ENCODE data around the gene TRAF4.
"Not testable (repeated sequence)": the region's sequence is repeated elsewhere in the genome, so short reads cannot be mapped to it uniquely, and the experiment has no call there.

TRAF4 gene

GRCh38 chr17:28763137-28763799 lies 19.5 kb downstream of the TRAF4 start:
- DNase-seq (ENCODE audit: low spot score), result no peak
- POLR2A ChIA-PET (ENCODE audit: low non-redundant PET), result interaction anchor here (0.5 kb wide), 1 partner anchor 50 kb away, joined by 8 read pairs; no protein-coding TSS in a partner anchor
- no peak for TF ChIP-seq CTCF (conservative IDR thresholded peaks at IDR 0.05; ENCODE audit: low read depth)
- CTCF ChIA-PET, result interaction anchor here (0.6 to 4.2 kb wide), 22 partner anchors 8 to 190 kb away, joined by 3 to 25 read pairs (median 5); partner anchors contain the start of genes DHRS13, FAM222B and TLCD1
- H3K27ac ChIP-seq, result no peak overlapping the region

GRCh38 chr17:28763804-28764266 lies 20.0 kb downstream of the TRAF4 start:
- CTCF ChIA-PET, result interaction anchor here (0.6 to 4.2 kb wide), 23 partner anchors 8 to 190 kb away, joined by 3 to 25 read pairs (median 4); partner anchors contain the start of genes DHRS13, FAM222B and TLCD1
- peak; percentile 87 for TF ChIP-seq CTCF (conservative IDR thresholded peaks at IDR 0.05; ENCODE audit: low read depth)
- peak overlapping the region; percentile 57 for H3K27ac ChIP-seq
- POLR2A ChIA-PET (ENCODE audit: low non-redundant PET), result interaction anchor here (0.5 kb wide), 1 partner anchor 49 kb away, joined by 8 read pairs; no protein-coding TSS in a partner anchor
- DNase-seq (ENCODE audit: low spot score), result peak; percentile 61

- ChIA-PET CTCF (interaction anchor here (0.5 to 4.2 kb wide), 12 partner anchors 15 to 390 kb away, joined by 3 to 25 read pairs (median 4); partner anchors contain the start of genes DHRS13 and TLCD1), POLR2A (ENCODE audit: low non-redundant PET) (interaction anchor here (0.7 kb wide), 1 partner anchor 183 kb away, joined by 3 read pairs; no protein-coding TSS in a partner anchor)
- no peak for TF ChIP-seq CTCF (conservative IDR thresholded peaks at IDR 0.05; ENCODE audit: low read depth)
- no peak for DNase-seq (ENCODE audit: low spot score)
- H3K27ac ChIP-seq, result no peak overlapping the region
These were observed 21.2 kb downstream of the TRAF4 start for GRCh38 chr17:28765038-28765437.

GRCh38 chr17:28773736-28774135 lies 29.9 kb downstream of the TRAF4 start:
- H3K27ac ChIP-seq, result no peak overlapping the region
- CTCF ChIA-PET, result interaction anchor here (0.7 to 1.9 kb wide), 3 partner anchors 10 to 175 kb away, joined by 4 to 15 read pairs (median 4); no protein-coding TSS in a partner anchor
- POLR2A ChIA-PET (ENCODE audit: low non-redundant PET), result no interaction called here
- TF ChIP-seq CTCF (conservative IDR thresholded peaks at IDR 0.05; ENCODE audit: low read depth), result no peak
- no peak for DNase-seq (ENCODE audit: low spot score)

GRCh38 chr17:28774206-28774605 lies 30.4 kb downstream of the TRAF4 start:
- POLR2A ChIA-PET (ENCODE audit: low non-redundant PET), result no interaction called here
- peak overlapping the region; percentile 74; the same call in 1 of the 2 replicates for H3K27ac ChIP-seq
- no peak for DNase-seq (ENCODE audit: low spot score)
- CTCF ChIA-PET, result interaction anchor here (0.6 to 1.9 kb wide), 4 partner anchors 10 to 175 kb away, joined by 3 to 15 read pairs (median 4); no protein-coding TSS in a partner anchor
- TF ChIP-seq CTCF (conservative IDR thresholded peaks at IDR 0.05; ENCODE audit: low read depth), result no peak

- H3K27ac ChIP-seq, result no peak overlapping the region; the same call in 1 of the 2 replicates
- TF ChIP-seq CTCF (conservative IDR thresholded peaks at IDR 0.05; ENCODE audit: low read depth), result no peak
- ChIA-PET POLR2A (ENCODE audit: low non-redundant PET) (no interaction called here), CTCF (no interaction called here)
- peak; percentile 61 for DNase-seq (ENCODE audit: low spot score)
These were observed 33.4 kb downstream of the TRAF4 start for GRCh38 chr17:28777178-28777577.

- H3K27ac ChIP-seq, result peak overlapping the region; percentile 47; the same call in 1 of the 2 replicates
- POLR2A ChIA-PET (ENCODE audit: low non-redundant PET); DNase-seq (ENCODE audit: low spot score); CTCF ChIA-PET: not testable (repeated sequence)
These were observed 35.8 kb downstream of the TRAF4 start for GRCh38 chr17:28779601-28780000.

All from RWPE1 (cell line).